Lower leg skin (tissue), 3 donors: ENCODE measurements around the gene INSRR.

Source experiments
- POLR2A ChIP-seq, 2 donors: fragments of 450-650 bp; IDR thresholded peaks; one replicate each; pipeline ENCODE4 v1.6.1; 2016 to 2017; ENCODE audit warnings: antibody characterized with exemption in 2 of 2, mild to moderate bottlenecking in 1 of 2, moderate library complexity in 1 of 2
- TF ChIP-seq, protein P1 (sequence below), 3 donors: fragments of 450-650 bp; IDR thresholded peaks; one replicate each; pipeline ENCODE4 v1.5.1; 2016; ENCODE audit warnings: antibody characterized with exemption in 3 of 3, mild to moderate bottlenecking in 3 of 3, moderate library complexity in 2 of 3

- TF ChIP-seq, protein P1, sequence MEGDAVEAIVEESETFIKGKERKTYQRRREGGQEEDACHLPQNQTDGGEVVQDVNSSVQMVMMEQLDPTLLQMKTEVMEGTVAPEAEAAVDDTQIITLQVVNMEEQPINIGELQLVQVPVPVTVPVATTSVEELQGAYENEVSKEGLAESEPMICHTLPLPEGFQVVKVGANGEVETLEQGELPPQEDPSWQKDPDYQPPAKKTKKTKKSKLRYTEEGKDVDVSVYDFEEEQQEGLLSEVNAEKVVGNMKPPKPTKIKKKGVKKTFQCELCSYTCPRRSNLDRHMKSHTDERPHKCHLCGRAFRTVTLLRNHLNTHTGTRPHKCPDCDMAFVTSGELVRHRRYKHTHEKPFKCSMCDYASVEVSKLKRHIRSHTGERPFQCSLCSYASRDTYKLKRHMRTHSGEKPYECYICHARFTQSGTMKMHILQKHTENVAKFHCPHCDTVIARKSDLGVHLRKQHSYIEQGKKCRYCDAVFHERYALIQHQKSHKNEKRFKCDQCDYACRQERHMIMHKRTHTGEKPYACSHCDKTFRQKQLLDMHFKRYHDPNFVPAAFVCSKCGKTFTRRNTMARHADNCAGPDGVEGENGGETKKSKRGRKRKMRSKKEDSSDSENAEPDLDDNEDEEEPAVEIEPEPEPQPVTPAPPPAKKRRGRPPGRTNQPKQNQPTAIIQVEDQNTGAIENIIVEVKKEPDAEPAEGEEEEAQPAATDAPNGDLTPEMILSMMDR (IDR thresholded peaks at IDR 0.05), result no peak
- TF ChIP-seq POLR2A (IDR thresholded peaks at IDR 0.05), result no peak
These were observed 19.3 kb downstream of the INSRR start for GRCh38 chr1:156839426-156840109.
